Keratinocyte (primary cell): ENCODE data around the gene PCSK6. TPM values are rescaled to one million over a fixed set of nuclear protein-coding genes. Genes with fewer than 3 reads are reported as not detected.
"Not testable (repeated sequence)": the region's sequence is repeated elsewhere in the genome, so short reads cannot be mapped to it uniquely, and the experiment has no call there.

Experiments used
- DNase-seq: peaks from one replicate; pipeline ENCODE4 v3.0.0-alpha.2; 2011; ENCODE audit warnings: low read depth, missing footprints, low spot score
- FAIRE-seq: peaks from 2 replicates; lab custom pipeline; 2011; peaks lifted over from hg19 to GRCh38; lab: Jason Lieb, UNC
- H2AFZ ChIP-seq: 2 replicates; pipeline ENCODE4 v1.6.0; 2012; ENCODE audit warnings: low read length, control low read depth, inconsistent platforms; ENCODE audit not compliant: control insufficient read depth
- H3K27ac ChIP-seq: 2 replicates; pipeline ENCODE4 v1.5.1; 2011; ENCODE audit warnings: low read length; ENCODE audit not compliant: control insufficient read depth, insufficient read depth
- H3K27me3 ChIP-seq: 3 replicates; pipeline ENCODE4 v1.6.0; 2011; ENCODE audit warnings: low read length; ENCODE audit not compliant: control insufficient read depth, insufficient read depth; ENCODE audit errors: extremely low read depth
- H3K36me3 ChIP-seq, 2 experiments: 2 replicates in 1 of 2; 3 replicates in 1 of 2; pipeline ENCODE4 v1.5.1; 2011; ENCODE audit warnings: low read length in 2 of 2, mild to moderate bottlenecking in 1 of 2; ENCODE audit not compliant: control insufficient read depth in 2 of 2, insufficient read depth in 2 of 2; ENCODE audit errors: extremely low read depth in 1 of 2
- H3K4me1 ChIP-seq: 3 replicates; pipeline ENCODE4 v1.5.1; 2011; ENCODE audit warnings: low read length; ENCODE audit not compliant: control insufficient read depth, insufficient read depth; ENCODE audit errors: extremely low read depth
- H3K4me2 ChIP-seq: 3 replicates; pipeline ENCODE4 v1.6.0; 2011; ENCODE audit warnings: low read depth, low read length; ENCODE audit not compliant: control insufficient read depth, insufficient read depth; ENCODE audit errors: extremely low read depth
- H3K4me3 ChIP-seq, 3 experiments: fragments of 200-600 bp in 1 of 3; sonication (generic) in 1 of 3; 2 replicates in 2 of 3; 3 replicates in 1 of 3; pipeline ENCODE4 v1.5.1; 2011 to 2016; ENCODE audit warnings: low read length in 3 of 3, mild to moderate bottlenecking in 3 of 3, control low read depth in 2 of 3, inconsistent platforms in 1 of 3, low read depth in 1 of 3, mixed read lengths in 1 of 3, mixed run types in 1 of 3, moderate library complexity in 1 of 3; ENCODE audit not compliant: control insufficient read depth in 2 of 3, insufficient read depth in 2 of 3; ENCODE audit errors: extremely low read depth in 1 of 3
- H3K79me2 ChIP-seq: 2 replicates; pipeline ENCODE4 v1.6.0; 2012; ENCODE audit warnings: low read length; ENCODE audit not compliant: control insufficient read depth, insufficient read depth
- H3K9ac ChIP-seq: 3 replicates; pipeline ENCODE4 v1.6.0; 2011; ENCODE audit warnings: low read length; ENCODE audit not compliant: control insufficient read depth, insufficient read depth; ENCODE audit errors: extremely low read depth
- H3K9me1 ChIP-seq: 3 replicates; pipeline ENCODE4 v1.6.0; 2011; ENCODE audit warnings: low read length; ENCODE audit not compliant: control insufficient read depth, insufficient read depth; ENCODE audit errors: extremely low read depth
- H3K9me3 ChIP-seq: 2 replicates; pipeline ENCODE4 v1.5.1; 2012; ENCODE audit warnings: low read depth, low read length; ENCODE audit not compliant: control insufficient read depth
- H4K20me1 ChIP-seq: 3 replicates; pipeline ENCODE4 v1.6.0; 2011; ENCODE audit warnings: low read length; ENCODE audit not compliant: control insufficient read depth, insufficient read depth; ENCODE audit errors: extremely low read depth
- EZH2 ChIP-seq: IDR thresholded peaks from one replicate; pipeline ENCODE4 v1.6.1; 2012; ENCODE audit warnings: inconsistent platforms, mild to moderate bottlenecking, low read length, moderate library complexity
- dilution Hi-C: fragments of 300-500 bp; cut with MboI; formaldehyde crosslinking; loops from one replicate; pipeline ENCODE4 v1.7.0; 2020; ENCODE audit warnings: low sequenced_read_pairs; ENCODE audit not compliant: extremely low pct_ligation_motif_present
- polyA plus RNA-seq, 5 experiments: library from polyadenylated mRNA; depleted of rRNA in 3 of 5; stranded (reverse) in 3 of 5; stranded (forward) in 1 of 5; unstranded in 1 of 5; fragments of >200 nt; gene quantifications; 1 replicate in 1 of 5; 2 replicates in 3 of 5; 3 replicates in 1 of 5; pipeline versions ENCODE4 v1.2.1 to v1.2.3, GENCODE V29; 2011 to 2012; ENCODE audit warnings: missing spikeins in 2 of 5, low read depth in 1 of 5, low replicate concordance in 1 of 5
- TF ChIP-seq, protein P1 (sequence below), 3 experiments: IDR thresholded peaks in 1 of 3; conservative IDR thresholded peaks in 1 of 3; optimal IDR thresholded peaks in 1 of 3; 2 replicates in 2 of 3; 3 replicates in 1 of 3; pipeline versions ENCODE3 to v1.5.1; 2011; ENCODE audit warnings: low read length in 3 of 3, mild to moderate bottlenecking in 3 of 3, moderate library complexity in 2 of 3, control low read depth in 1 of 3, inconsistent platforms in 1 of 3; ENCODE audit not compliant: insufficient read depth in 2 of 3; ENCODE audit errors: extremely low read depth in 1 of 3

Gene PCSK6
- polyA plus RNA-seq, 1 donor (not counting 4 experiments of a cell fraction or from before 2014, with no cell fraction given), result 3.1 TPM

- Histone ChIP-seq H3K9me1 (no peaks in the 10 kb centered on the region), H3K27me3 (no peaks in the 10 kb centered on the region), H3K9ac (no peak overlapping the region), H3K4me1 (peaks cover 13% of the 10 kb centered on the region), H3K27ac (no peak overlapping the region), H4K20me1 (no peaks in the 10 kb centered on the region), H3K9me3 (no peaks in the 10 kb centered on the region), H3K4me2 (peak overlapping the region; percentile 5), H2AFZ (no peak overlapping the region), H3K4me3 (no peak overlapping the region), H3K79me2 (no peaks in the 10 kb centered on the region), H3K36me3 (no peaks in the 10 kb centered on the region)
- dilution Hi-C loops, result no loop called here
- FAIRE-seq (no peak), DNase-seq (no peak)
- TF ChIP-seq, protein P1, sequence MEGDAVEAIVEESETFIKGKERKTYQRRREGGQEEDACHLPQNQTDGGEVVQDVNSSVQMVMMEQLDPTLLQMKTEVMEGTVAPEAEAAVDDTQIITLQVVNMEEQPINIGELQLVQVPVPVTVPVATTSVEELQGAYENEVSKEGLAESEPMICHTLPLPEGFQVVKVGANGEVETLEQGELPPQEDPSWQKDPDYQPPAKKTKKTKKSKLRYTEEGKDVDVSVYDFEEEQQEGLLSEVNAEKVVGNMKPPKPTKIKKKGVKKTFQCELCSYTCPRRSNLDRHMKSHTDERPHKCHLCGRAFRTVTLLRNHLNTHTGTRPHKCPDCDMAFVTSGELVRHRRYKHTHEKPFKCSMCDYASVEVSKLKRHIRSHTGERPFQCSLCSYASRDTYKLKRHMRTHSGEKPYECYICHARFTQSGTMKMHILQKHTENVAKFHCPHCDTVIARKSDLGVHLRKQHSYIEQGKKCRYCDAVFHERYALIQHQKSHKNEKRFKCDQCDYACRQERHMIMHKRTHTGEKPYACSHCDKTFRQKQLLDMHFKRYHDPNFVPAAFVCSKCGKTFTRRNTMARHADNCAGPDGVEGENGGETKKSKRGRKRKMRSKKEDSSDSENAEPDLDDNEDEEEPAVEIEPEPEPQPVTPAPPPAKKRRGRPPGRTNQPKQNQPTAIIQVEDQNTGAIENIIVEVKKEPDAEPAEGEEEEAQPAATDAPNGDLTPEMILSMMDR (optimal IDR thresholded peaks at IDR 0.05 in 1 of 3, IDR thresholded peaks at IDR 0.05 in 1 of 3, conservative IDR thresholded peaks at IDR 0.05 in 1 of 3; ENCODE audit: extremely low read depth in 1 of 3, insufficient read depth in 2 of 3, low read length in 3 of 3), result no peak
- no peak for TF ChIP-seq EZH2
These were observed 25.1 kb downstream of the PCSK6 start for GRCh38 chr15:101464256-101464998.

- H3K4me3 ChIP-seq, H2AFZ ChIP-seq, H3K9ac ChIP-seq, H3K36me3 ChIP-seq, DNase-seq, FAIRE-seq, H3K4me2 ChIP-seq, dilution Hi-C loops, H3K27me3 ChIP-seq, H3K79me2 ChIP-seq, H3K27ac ChIP-seq, H4K20me1 ChIP-seq, H3K9me3 ChIP-seq, H3K9me1 ChIP-seq: not testable (repeated sequence)
- H3K4me1 ChIP-seq, result peaks cover 13% of the 10 kb centered on the region
These were observed 25.8 kb downstream of the PCSK6 start for GRCh38 chr15:101463696-101464095.

- Histone ChIP-seq H3K27ac (no peak overlapping the region), H3K4me1 (peaks cover 13% of the 10 kb centered on the region), H3K36me3 (no peaks in the 10 kb centered on the region), H2AFZ (no peak overlapping the region), H3K9me1 (no peaks in the 10 kb centered on the region), H3K4me3 (no peak overlapping the region), H3K9ac (no peak overlapping the region), H3K9me3 (no peaks in the 10 kb centered on the region), H3K4me2 (no peak overlapping the region), H3K27me3 (no peaks in the 10 kb centered on the region), H4K20me1 (no peaks in the 10 kb centered on the region), H3K79me2 (no peaks in the 10 kb centered on the region)
- TF ChIP-seq EZH2, result no peak
- TF ChIP-seq, protein P1 (optimal IDR thresholded peaks at IDR 0.05 in 1 of 3, IDR thresholded peaks at IDR 0.05 in 1 of 3, conservative IDR thresholded peaks at IDR 0.05 in 1 of 3; ENCODE audit: extremely low read depth in 1 of 3, insufficient read depth in 2 of 3, low read length in 3 of 3), result no peak
- FAIRE-seq (no peak), DNase-seq (no peak)
- dilution Hi-C loops, result no loop called here
These were observed 26.2 kb downstream of the PCSK6 start for GRCh38 chr15:101463270-101463669.
